Uterus (tissue), 4 donors: Measurements from ENCODE around the gene TOX2. TPM values are rescaled to one million over a fixed set of nuclear protein-coding genes. Genes with fewer than 3 reads are reported as not detected.

Source experiments
- DNase-seq, 2 donors: peaks; one replicate each; pipeline ENCODE4 v3.0.0-alpha.2; 2019 to 2020
- H3K27ac ChIP-seq, 2 donors: fragments of 200-600 bp; sonication (generic); 1 replicate in 1 of 2; 2 replicates in 1 of 2; pipeline ENCODE4 v1.5.1; 2016 to 2018
- H3K27me3 ChIP-seq, 2 donors: fragments of 200-600 bp; sonication (generic); one replicate each; pipeline ENCODE4 v1.5.1; 2018 to 2019; ENCODE audit warnings: control low read depth in 1 of 2
- H3K36me3 ChIP-seq, 2 donors: fragments of 200-600 bp; sonication (generic); one replicate each; pipeline ENCODE4 v1.5.1; 2019; ENCODE audit warnings: control low read depth in 1 of 2
- H3K4me1 ChIP-seq, 2 donors: fragments of 200-600 bp; sonication (generic); one replicate each; pipeline ENCODE4 v1.5.1; 2018 to 2019; ENCODE audit warnings: control low read depth in 1 of 2
- H3K4me3 ChIP-seq, 2 donors: fragments of 200-600 bp; sonication (generic); 1 replicate in 1 of 2; 2 replicates in 1 of 2; pipeline ENCODE4 v1.5.1; 2018 to 2019; ENCODE audit warnings: mild to moderate bottlenecking in 1 of 2
- H3K9me3 ChIP-seq, 2 donors: fragments of 200-600 bp; sonication (generic); one replicate each; pipeline ENCODE4 v1.5.1; 2019; ENCODE audit warnings: control low read depth in 1 of 2
- CTCF ChIP-seq, 4 experiments: fragments of 200-600 bp in 2 of 4; fragments of 450-650 bp in 2 of 4; sonication (generic) in 2 of 4; IDR thresholded peaks; one replicate each; pipeline ENCODE4 v1.5.1; 2016 to 2019; ENCODE audit warnings: antibody characterized with exemption in 4 of 4, mild to moderate bottlenecking in 2 of 4, moderate library complexity in 1 of 4
- POLR2A ChIP-seq, 2 donors: fragments of 450-650 bp; IDR thresholded peaks; one replicate each; pipeline ENCODE4 v1.6.1; 2016; ENCODE audit warnings: antibody characterized with exemption in 2 of 2, mild to moderate bottlenecking in 1 of 2, moderate library complexity in 1 of 2
- intact Hi-C: fragments of 100-400 bp; cut with DNase I; formaldehyde crosslinking; loops from one replicate; pipeline ENCODE4 v1.15.1; 2023; ENCODE audit warnings: low total_unique reads
- total RNA-seq, 4 donors: library from RNA; depleted of rRNA in 3 of 4; stranded (reverse); fragments of >200 nt in 3 of 4; gene quantifications; one replicate each; pipeline versions ENCODE4 v1.1.0 to v1.2.4, GENCODE V29; 2014 to 2023
- donor health status: DM: yes; HTN: yes; CAD: no.

Gene TOX2
- total RNA-seq, 4 donors from 2014 or later, result 0.26 to 4.8 (median 0.28) TPM; not detected in 1

GRCh38 chr20:43991982-43992381, 77.3 kb downstream of the TOX2 start:
- intact Hi-C loops, result no loop called here
- H3K4me1 ChIP-seq, result no peaks in the 10 kb centered on the region
- no peaks in the 10 kb centered on the region for H3K27me3 ChIP-seq
- no peak overlapping the region for H3K4me3 ChIP-seq
- DNase-seq, result no peak
- H3K27ac ChIP-seq, result no peak overlapping the region
- no peak for TF ChIP-seq POLR2A (IDR thresholded peaks at IDR 0.05)
- no peak for TF ChIP-seq CTCF (IDR thresholded peaks at IDR 0.05)
- H3K9me3 ChIP-seq, result no peaks in the 10 kb centered on the region
- no peaks in the 10 kb centered on the region for H3K36me3 ChIP-seq

GRCh38 chr20:43992885-43993284, 78.2 kb downstream of the TOX2 start:
- H3K27ac ChIP-seq, result no peak overlapping the region
- DNase-seq, result no peak
- no peaks in the 10 kb centered on the region for H3K4me1 ChIP-seq
- intact Hi-C loops, result no loop called here
- no peaks in the 10 kb centered on the region for H3K27me3 ChIP-seq
- TF ChIP-seq POLR2A (IDR thresholded peaks at IDR 0.05) (no peak), CTCF (IDR thresholded peaks at IDR 0.05) (no peak)
- H3K36me3 ChIP-seq, result no peaks in the 10 kb centered on the region
- no peak overlapping the region for H3K4me3 ChIP-seq
- H3K9me3 ChIP-seq, result no peaks in the 10 kb centered on the region

GRCh38 chr20:43993560-43993959, 78.9 kb downstream of the TOX2 start:
- TF ChIP-seq CTCF (IDR thresholded peaks at IDR 0.05) (no peak), POLR2A (IDR thresholded peaks at IDR 0.05) (no peak)

GRCh38 chr20:43994486-43995100, 79.9 kb downstream of the TOX2 start:
- intact Hi-C loops, result no loop called here
- Histone ChIP-seq H3K9me3 (no peaks in the 10 kb centered on the region), H3K27me3 (no peaks in the 10 kb centered on the region), H3K4me1 (no peaks in the 10 kb centered on the region), H3K27ac (no peak overlapping the region), H3K36me3 (no peaks in the 10 kb centered on the region), H3K4me3 (no peak overlapping the region)
- no peak for DNase-seq
- no peak for TF ChIP-seq POLR2A (IDR thresholded peaks at IDR 0.05)
- no peak for TF ChIP-seq CTCF (IDR thresholded peaks at IDR 0.05)

More at GRCh38 chr20:43993560-43993959, 78.9 kb downstream of the TOX2 start:
- H3K4me1 ChIP-seq, result no peaks in the 10 kb centered on the region
- H3K27ac ChIP-seq, result no peak overlapping the region
- no peaks in the 10 kb centered on the region for H3K36me3 ChIP-seq
- H3K27me3 ChIP-seq, result no peaks in the 10 kb centered on the region
- H3K9me3 ChIP-seq, result no peaks in the 10 kb centered on the region
- no peak for DNase-seq
- no peak overlapping the region for H3K4me3 ChIP-seq
- intact Hi-C loops, result no loop called here

GRCh38 chr20:43995645-43996044, 81.0 kb downstream of the TOX2 start:
- H3K9me3 ChIP-seq, result no peaks in the 10 kb centered on the region
- H3K27me3 ChIP-seq, result no peaks in the 10 kb centered on the region
- H3K36me3 ChIP-seq, result no peaks in the 10 kb centered on the region
- no peak overlapping the region for H3K4me3 ChIP-seq
- intact Hi-C loops, result no loop called here
- TF ChIP-seq CTCF (IDR thresholded peaks at IDR 0.05) (no peak), POLR2A (IDR thresholded peaks at IDR 0.05) (no peak)
- H3K4me1 ChIP-seq, result no peaks in the 10 kb centered on the region
- H3K27ac ChIP-seq, result no peak overlapping the region
- DNase-seq, result no peak
